ENCODE measurements around the gene ENO3. TPM values are rescaled to one million over a fixed set of nuclear protein-coding genes. Genes with fewer than 3 reads are reported as not detected.

Gene ENO3
- total RNA-seq, 2 experiments from 2014 or later, result 14.6 to 79.4 TPM

- H3K4me3 ChIP-seq (ENCODE audit: low read depth, low read length, poor library complexity, severe bottlenecking), result peak overlapping the region; percentile 100
- BruUV-seq (replicated peaks), result no TSS peak
- DNase-seq (ENCODE audit: low spot score), result peak; percentile 50
- POLR2A ChIA-PET, result interaction anchor here (1.1 kb wide), 1 partner anchor 22 kb away, joined by 3 read pairs; the partner anchor contains the start of gene SPAG7
- H3K4me2 ChIP-seq (ENCODE audit: low read length), result peak overlapping the region; percentile 97
- no peaks in the 10 kb centered on the region for H3K9me3 ChIP-seq (ENCODE audit: low read length)
- no peak for TF ChIP-seq CTCF (conservative IDR thresholded peaks at IDR 0.05; ENCODE audit: low read length)
- TF ChIP-seq EZH2phosphoT487 (IDR thresholded peaks at IDR 0.05; ENCODE audit: borderline replicate concordance, low read depth, low read length), result no peak
- intact Hi-C loops (cut with micrococcal nuclease; ENCODE audit: unreplicated experiment), result loop anchor here (10.0 kb wide), 1 partner anchor 250 kb away; the partner anchor contains the start of gene ZNF594
- peaks cover 79% of the 10 kb centered on the region for H3K36me3 ChIP-seq (ENCODE audit: insufficient read depth, low read length)
- no peak overlapping the region for H2AFZ ChIP-seq (ENCODE audit: low read length)
- CTCF ChIA-PET (ENCODE audit: unreplicated experiment), result no interaction called here
- peaks cover 57% of the 10 kb centered on the region for H3K4me1 ChIP-seq (ENCODE audit: insufficient read depth, low read length, poor library complexity, severe bottlenecking)
- H3K27ac ChIP-seq (ENCODE audit: low read depth, low read length, poor library complexity, severe bottlenecking), result peak overlapping the region; percentile 99
- peaks cover 19% of the 10 kb centered on the region for H4K20me1 ChIP-seq (ENCODE audit: insufficient read depth, low read length)
- H3K9me2 ChIP-seq (ENCODE audit: insufficient read depth, low read length), result no peaks in the 10 kb centered on the region
- peaks cover 75% of the 10 kb centered on the region for H3K79me2 ChIP-seq (ENCODE audit: insufficient read depth, low read depth, low read length)
Observed at GRCh38 chr17:4944554-4945175, 6.3 kb upstream of the ENO3 start.

- Histone ChIP-seq H3K9me2 (ENCODE audit: insufficient read depth, low read length) (no peaks in the 10 kb centered on the region), H3K4me2 (ENCODE audit: low read length) (peak overlapping the region; percentile 97), H3K9me3 (ENCODE audit: low read length) (no peaks in the 10 kb centered on the region), H3K36me3 (ENCODE audit: insufficient read depth, low read length) (peaks cover 79% of the 10 kb centered on the region), H3K27ac (ENCODE audit: low read depth, low read length, poor library complexity, severe bottlenecking) (peak overlapping the region; percentile 99), H3K4me3 (ENCODE audit: low read depth, low read length, poor library complexity, severe bottlenecking) (peak overlapping the region; percentile 100), H2AFZ (ENCODE audit: low read length) (no peak overlapping the region), H4K20me1 (ENCODE audit: insufficient read depth, low read length) (peaks cover 19% of the 10 kb centered on the region), H3K79me2 (ENCODE audit: insufficient read depth, low read depth, low read length) (peaks cover 75% of the 10 kb centered on the region), H3K4me1 (ENCODE audit: insufficient read depth, low read length, poor library complexity, severe bottlenecking) (peaks cover 61% of the 10 kb centered on the region)
- intact Hi-C loops (cut with micrococcal nuclease; ENCODE audit: unreplicated experiment), result loop anchor here (10.0 kb wide), 1 partner anchor 249 kb away; the partner anchor contains the start of gene ZNF594
- POLR2A ChIA-PET, result interaction anchor here (1.1 to 1.5 kb wide), 2 partner anchors 22 to 41 kb away, joined by 3 read pairs; partner anchors contain the start of gene SPAG7
- CTCF ChIA-PET (ENCODE audit: unreplicated experiment), result no interaction called here
- TF ChIP-seq EZH2phosphoT487 (IDR thresholded peaks at IDR 0.05; ENCODE audit: borderline replicate concordance, low read depth, low read length), result no peak
- no peak for TF ChIP-seq CTCF (conservative IDR thresholded peaks at IDR 0.05; ENCODE audit: low read length)
- no TSS peak for BruUV-seq (replicated peaks)
- peak; percentile 46 for DNase-seq (ENCODE audit: low spot score)
Observed at GRCh38 chr17:4945176-4945943, 5.6 kb upstream of the ENO3 start.

Measured in OCI-LY7 (cell line).